ENCODE data around the gene KANSL3. TPM values are rescaled to one million over a fixed set of nuclear protein-coding genes. Genes with fewer than 3 reads are reported as not detected.

Gene KANSL3
- total and polyA plus RNA-seq, 12 donors, result 22.3 to 58.3 (median 36.6) TPM

DNA sequence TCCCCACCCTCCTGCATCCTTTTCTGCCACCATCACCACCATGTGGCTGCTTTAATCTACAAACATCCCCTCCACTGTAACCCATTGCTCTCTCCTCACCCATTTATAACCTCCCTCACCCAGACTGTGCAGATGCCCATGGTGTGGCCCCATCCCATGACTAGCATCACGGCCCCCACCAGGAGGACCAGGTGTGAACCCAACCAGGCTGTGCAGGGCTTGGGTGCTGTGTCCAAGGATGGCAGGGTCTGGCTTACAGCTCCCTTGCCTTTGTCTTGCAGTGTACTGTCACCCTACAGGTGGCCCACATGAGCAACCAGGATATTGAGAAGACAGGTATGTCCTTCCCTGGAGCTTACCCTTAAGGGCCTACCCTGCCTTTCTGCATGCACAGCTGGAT, 11.2 kb upstream of the KANSL3 start:
- intact Hi-C loops (cut with DNase I), result no loop called here
- H3K27ac ChIP-seq, result no peak overlapping the region

DNA sequence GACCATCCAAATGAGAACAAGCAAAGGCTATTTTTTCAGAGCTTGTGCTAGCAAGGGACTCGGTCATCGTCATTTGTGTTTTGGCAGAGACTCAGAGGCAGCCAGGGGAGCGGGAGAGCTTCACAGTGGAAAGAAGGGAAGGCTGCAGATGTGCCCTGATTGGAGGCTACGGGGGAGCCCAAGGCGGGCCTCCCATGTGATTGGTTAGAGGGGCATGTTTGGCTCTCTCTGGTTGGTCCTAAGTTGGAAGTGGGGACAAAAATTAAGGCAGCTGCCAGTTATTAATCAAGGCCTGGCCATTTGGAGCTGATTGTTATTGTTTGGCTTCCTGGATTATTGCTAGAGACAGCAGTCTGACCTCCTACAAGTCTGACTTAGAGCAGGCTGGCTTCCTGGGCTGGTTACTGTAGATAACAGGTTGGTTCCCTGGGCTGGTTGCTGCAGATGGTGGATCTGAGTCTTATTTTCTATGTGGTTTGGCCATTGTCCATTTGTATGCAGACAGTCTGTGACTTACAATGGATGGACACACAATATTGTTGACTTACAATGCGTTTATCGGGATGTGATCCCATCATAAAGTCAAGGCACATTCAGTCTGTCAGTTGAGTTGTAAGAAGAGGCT, 10.3 kb upstream of the KANSL3 start:
- TF ChIP-seq, protein P1, sequence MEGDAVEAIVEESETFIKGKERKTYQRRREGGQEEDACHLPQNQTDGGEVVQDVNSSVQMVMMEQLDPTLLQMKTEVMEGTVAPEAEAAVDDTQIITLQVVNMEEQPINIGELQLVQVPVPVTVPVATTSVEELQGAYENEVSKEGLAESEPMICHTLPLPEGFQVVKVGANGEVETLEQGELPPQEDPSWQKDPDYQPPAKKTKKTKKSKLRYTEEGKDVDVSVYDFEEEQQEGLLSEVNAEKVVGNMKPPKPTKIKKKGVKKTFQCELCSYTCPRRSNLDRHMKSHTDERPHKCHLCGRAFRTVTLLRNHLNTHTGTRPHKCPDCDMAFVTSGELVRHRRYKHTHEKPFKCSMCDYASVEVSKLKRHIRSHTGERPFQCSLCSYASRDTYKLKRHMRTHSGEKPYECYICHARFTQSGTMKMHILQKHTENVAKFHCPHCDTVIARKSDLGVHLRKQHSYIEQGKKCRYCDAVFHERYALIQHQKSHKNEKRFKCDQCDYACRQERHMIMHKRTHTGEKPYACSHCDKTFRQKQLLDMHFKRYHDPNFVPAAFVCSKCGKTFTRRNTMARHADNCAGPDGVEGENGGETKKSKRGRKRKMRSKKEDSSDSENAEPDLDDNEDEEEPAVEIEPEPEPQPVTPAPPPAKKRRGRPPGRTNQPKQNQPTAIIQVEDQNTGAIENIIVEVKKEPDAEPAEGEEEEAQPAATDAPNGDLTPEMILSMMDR (IDR thresholded peaks at IDR 0.05), result no peak
- no peak for TF ChIP-seq POLR2A (IDR thresholded peaks at IDR 0.05)
- H3K36me3 ChIP-seq (replicated peaks in 1 of 2), result no peaks in the 10 kb centered on the region
- H3K27me3 ChIP-seq, result no peaks in the 10 kb centered on the region
- no peak overlapping the region for H3K27ac ChIP-seq
- DNase-seq, result no peak
- 92 to 99% (median 96%) methylated on average over 7 of the region's 7 CpGs for WGBS, 4 donors
- no peak overlapping the region for H3K4me3 ChIP-seq
- no peaks in the 10 kb centered on the region for H3K9me3 ChIP-seq (replicated peaks in 1 of 3)
- intact Hi-C loops (cut with DNase I), result no loop called here
- no peaks in the 10 kb centered on the region for H3K4me1 ChIP-seq (replicated peaks in 1 of 2)

More for the DNA sequence above, 11.2 kb upstream of the KANSL3 start:
- no peak overlapping the region for H3K4me3 ChIP-seq
- TF ChIP-seq, protein P1 (IDR thresholded peaks at IDR 0.05), result no peak
- no peak for TF ChIP-seq POLR2A (IDR thresholded peaks at IDR 0.05)
- H3K9me3 ChIP-seq (replicated peaks in 1 of 3), result no peaks in the 10 kb centered on the region
- H3K27me3 ChIP-seq, result no peaks in the 10 kb centered on the region
- DNase-seq, result no peak
- 91 to 100% (median 100%) methylated on average over 1 of the region's 1 CpG for WGBS, 4 donors
- H3K4me1 ChIP-seq (replicated peaks in 1 of 2), result no peaks in the 10 kb centered on the region
- H3K36me3 ChIP-seq (replicated peaks in 1 of 2), result no peaks in the 10 kb centered on the region

DNA sequence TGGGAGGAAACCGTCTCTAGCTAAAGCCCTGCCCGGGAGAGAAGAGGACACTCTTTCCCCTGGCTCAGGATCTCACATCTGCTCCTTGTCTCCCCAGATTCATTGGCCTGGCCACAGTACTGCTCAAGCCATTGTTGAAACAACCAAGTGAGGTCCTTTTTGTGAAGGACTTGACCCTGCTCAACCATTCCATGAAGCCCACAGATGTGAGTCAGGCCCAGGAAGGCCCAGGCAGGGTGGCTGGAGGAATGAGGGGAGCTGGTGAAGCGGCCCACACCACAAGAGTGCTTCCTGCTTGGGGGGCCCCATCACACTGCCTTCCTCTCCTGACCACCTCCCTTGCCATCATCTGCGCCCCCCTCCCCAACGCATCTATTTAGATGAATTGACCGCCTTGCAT, 9.6 kb upstream of the KANSL3 start:
- H3K27ac ChIP-seq, result no peak overlapping the region
- no peaks in the 10 kb centered on the region for H3K27me3 ChIP-seq
- H3K4me3 ChIP-seq, result no peak overlapping the region
- WGBS, 4 donors, result 88 to 94% (median 91%) methylated on average over 4 to 6 of the region's 6 CpGs
- no peaks in the 10 kb centered on the region for H3K4me1 ChIP-seq (replicated peaks in 1 of 2)
- H3K36me3 ChIP-seq (replicated peaks in 1 of 2), result no peaks in the 10 kb centered on the region
- TF ChIP-seq, protein P1 (IDR thresholded peaks at IDR 0.05), result no peak
- TF ChIP-seq POLR2A (IDR thresholded peaks at IDR 0.05), result no peak
- H3K9me3 ChIP-seq (replicated peaks in 1 of 3), result no peaks in the 10 kb centered on the region
- DNase-seq, result no peak
- intact Hi-C loops (cut with DNase I), result no loop called here

DNA sequence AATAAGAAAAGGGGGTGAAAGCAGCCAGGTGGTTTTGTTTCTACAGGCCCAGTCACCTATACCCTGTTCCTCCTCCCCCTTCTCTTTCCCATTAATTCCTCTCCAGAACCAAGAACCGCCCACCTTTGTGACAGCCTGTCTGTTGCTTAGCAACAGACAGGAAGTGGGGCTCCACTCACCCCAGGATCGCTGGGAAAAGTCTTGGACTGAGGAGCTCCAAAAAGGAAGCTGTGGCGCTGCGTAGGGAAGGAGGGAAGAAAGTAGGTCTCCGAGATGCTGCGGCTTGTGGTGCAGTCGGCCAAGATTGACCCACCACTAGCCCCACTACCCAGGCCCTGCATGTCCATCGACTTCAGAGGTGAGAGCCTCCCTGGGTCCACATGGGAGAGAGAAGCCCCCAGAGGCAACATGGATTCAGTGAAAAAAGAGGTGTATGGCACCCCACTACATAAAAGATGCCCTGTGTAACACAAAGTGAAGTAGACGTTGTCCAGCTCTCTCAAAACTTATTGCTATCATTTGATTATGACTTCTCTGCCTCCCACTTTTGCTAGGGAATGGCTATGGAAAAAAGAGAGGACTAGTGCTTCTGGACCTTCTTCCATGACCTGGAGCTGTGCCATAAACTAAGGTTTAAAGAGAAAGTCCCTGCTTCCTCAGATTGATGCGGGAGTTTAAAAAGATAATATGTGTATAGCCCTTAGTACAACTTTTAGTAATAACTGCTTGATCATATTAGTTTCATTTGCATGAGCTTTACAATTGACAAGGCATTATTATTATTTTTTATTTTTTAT, 4.7 kb upstream of the KANSL3 start, which contains the start of gene FER1L5:
Gene FER1L5, plus strand, starts transcription at position 201 of the 797 bp plus-strand sequence. Its CDS starts 73 bp downstream, at position 274.
- DNase-seq, result peak in 1 of 7 donors; percentile 56
- Histone ChIP-seq H3K27me3 (no peaks in the 10 kb centered on the region), H3K4me1 (replicated peaks in 1 of 2) (no peaks in the 10 kb centered on the region), H3K36me3 (replicated peaks in 1 of 2) (no peaks in the 10 kb centered on the region), H3K27ac (peak within 1 kb of the TSS in 1 of 5 donors; percentile 67), H3K9me3 (replicated peaks in 1 of 3) (no peaks in the 10 kb centered on the region), H3K4me3 (peak within 1 kb of the TSS in 1 of 4 donors; percentile 26)
- intact Hi-C loops (cut with DNase I), result no loop called here
- no peak for TF ChIP-seq POLR2A (IDR thresholded peaks at IDR 0.05)
- TF ChIP-seq, protein P1 (IDR thresholded peaks at IDR 0.05), result no peak
- 53 to 58% (median 57%) methylated on average over 10 of the region's 10 CpGs for WGBS, 4 donors

Measured in adrenal gland (tissue), 12 donors.